HepG2 (cell line): ENCODE measurements around the gene ZNF3. TPM values are rescaled to one million over a fixed set of nuclear protein-coding genes. Genes with fewer than 3 reads are reported as not detected.

Experiments used
- BRD4 ChIP-seq: sonication (generic); formaldehyde crosslinking; IDR thresholded peaks from 2 replicates; pipeline ENCODE4 v1.4.0; 2020; ENCODE audit warnings: missing genetic modification reagents
- CC2D1A ChIP-seq: sonication (generic); formaldehyde crosslinking; IDR thresholded peaks from 2 replicates; pipeline ENCODE4 v1.8.1; 2023; ENCODE audit warnings: mild to moderate bottlenecking, missing genetic modification reagents
- FOXA3 ChIP-seq: IDR thresholded peaks from 2 replicates; pipeline ENCODE4 v1.6.1; 2016; ENCODE audit warnings: missing genetic modification reagents, missing compliant biosample characterization
- HOXD1 ChIP-seq: sonication (generic); formaldehyde crosslinking; IDR thresholded peaks from 2 replicates; pipeline ENCODE4 v1.5.0; 2020; ENCODE audit warnings: missing genetic modification reagents
- IKZF4 ChIP-seq: sonication (generic); formaldehyde crosslinking; IDR thresholded peaks from 2 replicates; pipeline ENCODE4 v1.5.1; 2020; ENCODE audit warnings: borderline replicate concordance, mild to moderate bottlenecking, low read depth, missing genetic modification reagents; ENCODE audit errors: not compliant biosample characterization
- JARID2 ChIP-seq: sonication (generic); formaldehyde crosslinking; IDR thresholded peaks from 2 replicates; pipeline ENCODE4 v1.8.1; 2023; ENCODE audit warnings: missing genetic modification reagents, inconsistent platforms; ENCODE audit not compliant: insufficient replicate concordance
- JDP2 ChIP-seq: sonication (generic); formaldehyde crosslinking; IDR thresholded peaks from 2 replicates; pipeline ENCODE4 v1.8.1; 2022; ENCODE audit warnings: missing genetic modification reagents, borderline replicate concordance
- KDM6A ChIP-seq: IDR thresholded peaks from 2 replicates; pipeline ENCODE4 v1.6.1; 2016; ENCODE audit warnings: low read depth
- LRRFIP1 ChIP-seq: sonication (generic); formaldehyde crosslinking; conservative IDR thresholded peaks from 2 replicates; pipeline ENCODE4 v1.4.0; 2020; ENCODE audit warnings: missing genetic modification reagents
- NFE2L2 ChIP-seq: fragments of 150-350 bp; IDR thresholded peaks from 2 replicates; pipeline ENCODE4 v1.6.1; 2014; ENCODE audit warnings: low read length
- NFKB2 ChIP-seq: sonication (generic); formaldehyde crosslinking; IDR thresholded peaks from 2 replicates; pipeline ENCODE4 v1.4.0; 2020; ENCODE audit warnings: missing genetic modification reagents, borderline replicate concordance
- POGZ ChIP-seq: sonication (generic); formaldehyde crosslinking; IDR thresholded peaks from 2 replicates; pipeline ENCODE4 v1.4.0; 2020; ENCODE audit warnings: mild to moderate bottlenecking, missing genetic modification reagents
- PRPF4 ChIP-seq: fragments of 200-400 bp; formaldehyde crosslinking; IDR thresholded peaks from 2 replicates; pipeline ENCODE4 v1.6.1; 2016; ENCODE audit warnings: low read length, low read depth; ENCODE audit not compliant: poor library complexity, severe bottlenecking
- RCOR2 ChIP-seq: IDR thresholded peaks from 2 replicates; pipeline ENCODE4 v1.6.1; 2016; ENCODE audit warnings: missing biosample characterization, missing genetic modification reagents
- SETDB1 ChIP-seq: sonication (generic); formaldehyde crosslinking; IDR thresholded peaks from 2 replicates; pipeline ENCODE4 v1.5.1; 2020; ENCODE audit warnings: missing genetic modification reagents, mild to moderate bottlenecking, borderline replicate concordance
- SIX1 ChIP-seq: sonication (generic); formaldehyde crosslinking; IDR thresholded peaks from 2 replicates; pipeline ENCODE4 v1.4.0; 2020; ENCODE audit warnings: missing genetic modification reagents, borderline replicate concordance
- TBX2 ChIP-seq: sonication (generic); formaldehyde crosslinking; IDR thresholded peaks from 2 replicates; pipeline ENCODE4 v1.5.0; 2020; ENCODE audit warnings: missing genetic modification reagents, mild to moderate bottlenecking, borderline replicate concordance
- ZBTB14 ChIP-seq: sonication (generic); formaldehyde crosslinking; IDR thresholded peaks from 2 replicates; pipeline ENCODE4 v1.4.0; 2020; ENCODE audit warnings: missing genetic modification reagents
- ZBTB20 ChIP-seq: sonication (generic); formaldehyde crosslinking; IDR thresholded peaks from 2 replicates; pipeline ENCODE4 v1.8.1; 2023; ENCODE audit warnings: missing genetic modification reagents, low read depth, mild to moderate bottlenecking, borderline replicate concordance
- ZBTB42 ChIP-seq: sonication (generic); formaldehyde crosslinking; IDR thresholded peaks from 2 replicates; pipeline ENCODE4 v1.5.0; 2020; ENCODE audit warnings: mild to moderate bottlenecking, missing genetic modification reagents
- ZMYM2 ChIP-seq: sonication (generic); formaldehyde crosslinking; IDR thresholded peaks from 2 replicates; pipeline ENCODE4 v1.8.0; 2022; ENCODE audit warnings: mild to moderate bottlenecking, missing genetic modification reagents
- ZNF264 ChIP-seq: sonication (generic); formaldehyde crosslinking; IDR thresholded peaks from 2 replicates; pipeline ENCODE4 v1.4.0; 2020; ENCODE audit warnings: missing genetic modification reagents
- ZNF484 ChIP-seq: sonication (generic); formaldehyde crosslinking; IDR thresholded peaks from 2 replicates; pipeline ENCODE4 v1.5.1; 2020; ENCODE audit warnings: mild to moderate bottlenecking, low read depth, missing genetic modification reagents, borderline replicate concordance
- ZNF879 ChIP-seq: sonication (generic); formaldehyde crosslinking; IDR thresholded peaks from 2 replicates; pipeline ENCODE4 v1.8.1; 2023; ENCODE audit warnings: missing genetic modification reagents
- polyA plus RNA-seq, 8 experiments: library from polyadenylated mRNA; depleted of rRNA in 3 of 8; stranded (reverse) in 7 of 8; unstranded in 1 of 8; fragments of >200 nt; fragmentation: Illumina TruSeq in 4 of 8; extraction: Trizol in 4 of 8; gene quantifications; 2 replicates each; pipeline versions ENCODE4 v1.2.1 to v1.2.3, GENCODE V29; 2011 to 2016; ENCODE audit warnings: low read depth in 4 of 8, missing spikeins in 1 of 8, mixed read lengths in 1 of 8; ENCODE audit not compliant: insufficient read depth in 1 of 8
- total RNA-seq, 5 experiments: library from RNA; depleted of rRNA; stranded (reverse); fragments of >200 nt; fragmentation: Illumina TruSeq; extraction: Trizol; gene quantifications; 2 replicates each; pipeline ENCODE4 v1.2.3, GENCODE V29; 2016; ENCODE audit warnings: low read depth in 1 of 5
- TF ChIP-seq, protein P1 (sequence below): sonication (generic); formaldehyde crosslinking; conservative IDR thresholded peaks from 2 replicates; pipeline ENCODE4 v1.8.1; 2023; ENCODE audit warnings: missing genetic modification reagents

Gene ZNF3
- total and polyA plus RNA-seq, 2 of the 13 experiments (the other 11 are each of a cell fraction or from before 2014, with no cell fraction given), result 33.7 to 56.9 TPM

GRCh38 chr7:100119072-100119969, 37.8 kb upstream of the ZNF3 start, which contains the start of the genes CNPY4 and TAF6 (continued):
- TF ChIP-seq, protein P1, sequence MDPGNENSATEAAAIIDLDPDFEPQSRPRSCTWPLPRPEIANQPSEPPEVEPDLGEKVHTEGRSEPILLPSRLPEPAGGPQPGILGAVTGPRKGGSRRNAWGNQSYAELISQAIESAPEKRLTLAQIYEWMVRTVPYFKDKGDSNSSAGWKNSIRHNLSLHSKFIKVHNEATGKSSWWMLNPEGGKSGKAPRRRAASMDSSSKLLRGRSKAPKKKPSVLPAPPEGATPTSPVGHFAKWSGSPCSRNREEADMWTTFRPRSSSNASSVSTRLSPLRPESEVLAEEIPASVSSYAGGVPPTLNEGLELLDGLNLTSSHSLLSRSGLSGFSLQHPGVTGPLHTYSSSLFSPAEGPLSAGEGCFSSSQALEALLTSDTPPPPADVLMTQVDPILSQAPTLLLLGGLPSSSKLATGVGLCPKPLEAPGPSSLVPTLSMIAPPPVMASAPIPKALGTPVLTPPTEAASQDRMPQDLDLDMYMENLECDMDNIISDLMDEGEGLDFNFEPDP, result 0 out of 2 replicates have a peak, but pooled peaks have one; percentile 63
- no peak; the same call in 1 of the 2 replicates for TF ChIP-seq JDP2 (CRISPR knock-in tag)
- TF ChIP-seq JARID2 (CRISPR knock-in tag), result no peak
- no peak for TF ChIP-seq ZNF879
- no peak for TF ChIP-seq ZBTB14 (CRISPR knock-in tag)
- no peak for TF ChIP-seq SETDB1 (CRISPR knock-in tag)
- TF ChIP-seq LRRFIP1 (CRISPR knock-in tag), result no peak
- peak; percentile 89 for TF ChIP-seq NFKB2 (CRISPR knock-in tag)
- TF ChIP-seq ZNF484 (CRISPR knock-in tag), result no peak
- peak; percentile 74 for TF ChIP-seq BRD4
- no peak for TF ChIP-seq IKZF4 (CRISPR knock-in tag)
- 0 out of 2 replicates have a peak, but pooled peaks have one; percentile 7 for TF ChIP-seq POGZ (CRISPR knock-in tag)
- TF ChIP-seq CC2D1A, result no peak
- peak; percentile 15; the same call in 1 of the 2 replicates for TF ChIP-seq SIX1 (CRISPR knock-in tag)
- 0 out of 2 replicates have a peak, but pooled peaks have one; percentile 26 for TF ChIP-seq ZBTB20
- TF ChIP-seq NFE2L2, result 0 out of 2 replicates have a peak, but pooled peaks have one; percentile 24
- no peak for TF ChIP-seq RCOR2 (CRISPR knock-in tag)
- TF ChIP-seq TBX2, result peak; percentile 60
- no peak for TF ChIP-seq PRPF4
- no peak for TF ChIP-seq KDM6A (CRISPR knock-in tag)
- no peak for TF ChIP-seq ZMYM2 (CRISPR knock-in tag)
- 0 out of 2 replicates have a peak, but pooled peaks have one; percentile 53 for TF ChIP-seq HOXD1 (CRISPR knock-in tag)
- TF ChIP-seq ZNF264 (CRISPR knock-in tag), result peak; percentile 53; the same call in 1 of the 2 replicates
- TF ChIP-seq FOXA3 (CRISPR knock-in tag), result no peak; the same call in none of the 2 replicates
- TF ChIP-seq ZBTB42 (CRISPR knock-in tag), result no peak
